HG03097 (cell line): ENCODE results near the gene CDK16.

Source experiments
- ATAC-seq: cut with Tn5 transposase; IDR thresholded peaks from one replicate; pipeline ENCODE4 v1.9.1; 2021; ENCODE audit not compliant: unreplicated experiment, low FRiP score

CDK16 gene

DNA sequence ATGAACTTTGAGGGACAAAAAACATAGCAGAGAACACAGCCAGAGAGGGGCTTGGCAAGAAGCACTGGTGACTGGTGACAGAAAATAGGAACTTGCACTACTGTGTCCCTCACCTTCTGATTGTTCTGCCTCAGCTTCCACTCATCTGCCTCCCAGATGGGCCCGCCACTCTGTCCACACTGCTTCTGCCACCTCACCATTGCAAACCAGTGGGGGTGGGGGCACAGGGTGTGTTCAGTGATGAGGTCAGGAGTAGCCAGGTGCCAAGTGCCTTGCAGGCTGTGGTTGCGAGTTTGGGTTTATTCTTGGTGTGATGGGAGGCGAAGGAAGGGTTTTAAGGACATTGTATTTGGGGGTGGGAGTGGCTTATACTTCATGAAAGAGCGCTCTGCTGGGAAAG is 34.0 kb upstream of the CDK16 start:
- ATAC-seq: no peak

DNA sequence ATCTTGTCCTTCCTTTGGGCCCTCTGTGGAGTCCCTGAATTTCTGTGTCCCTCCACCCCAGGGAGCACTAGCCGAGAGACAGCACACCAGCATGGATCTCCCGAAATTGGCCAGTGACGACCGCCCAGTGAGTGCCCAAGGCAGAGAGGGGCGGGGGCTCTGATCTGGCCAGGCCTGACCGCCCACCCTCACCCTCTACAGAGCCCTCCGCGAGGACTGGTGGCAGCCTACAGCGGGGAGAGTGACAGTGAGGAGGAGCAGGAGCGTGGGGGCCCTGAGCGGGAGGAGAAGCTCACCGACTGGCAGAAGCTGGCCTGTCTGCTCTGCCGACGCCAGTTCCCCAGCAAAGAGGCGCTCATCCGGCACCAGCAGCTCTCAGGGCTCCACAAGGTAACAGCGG is 33.2 kb upstream of the CDK16 start:
- ATAC-seq: no peak

- no peak for ATAC-seq
These were observed 32.3 kb upstream of the CDK16 start for GRCh38 chrX:47186096-47186740.

DNA sequence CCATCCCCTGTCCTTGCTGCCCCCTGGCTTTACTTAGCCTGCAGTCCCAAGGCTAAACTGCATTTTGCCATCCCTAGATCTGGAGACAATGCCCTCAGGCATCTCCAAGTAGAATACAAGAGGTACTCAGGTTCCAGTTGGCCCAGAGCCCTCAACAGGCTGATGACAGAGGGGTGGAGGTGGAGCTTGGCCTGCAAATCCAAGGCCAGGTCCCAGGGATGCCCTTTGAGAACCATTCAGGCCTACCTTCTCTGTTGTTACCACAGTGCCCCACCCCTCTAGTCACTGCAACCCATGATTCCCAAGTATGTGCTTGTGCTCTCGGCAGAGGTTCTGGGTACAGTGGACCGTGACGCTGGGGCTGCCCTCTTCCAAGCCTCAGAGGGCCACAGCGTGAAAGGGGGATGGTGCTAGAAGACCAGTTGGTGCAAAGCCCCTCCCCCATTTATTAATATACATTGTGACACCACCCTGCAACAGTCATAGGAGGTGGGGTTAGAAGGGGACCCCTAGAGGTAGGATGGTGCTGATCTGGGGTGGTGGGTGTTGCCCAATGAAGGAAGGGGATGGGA is 31.3 kb upstream of the CDK16 start:
- no peak for ATAC-seq

DNA sequence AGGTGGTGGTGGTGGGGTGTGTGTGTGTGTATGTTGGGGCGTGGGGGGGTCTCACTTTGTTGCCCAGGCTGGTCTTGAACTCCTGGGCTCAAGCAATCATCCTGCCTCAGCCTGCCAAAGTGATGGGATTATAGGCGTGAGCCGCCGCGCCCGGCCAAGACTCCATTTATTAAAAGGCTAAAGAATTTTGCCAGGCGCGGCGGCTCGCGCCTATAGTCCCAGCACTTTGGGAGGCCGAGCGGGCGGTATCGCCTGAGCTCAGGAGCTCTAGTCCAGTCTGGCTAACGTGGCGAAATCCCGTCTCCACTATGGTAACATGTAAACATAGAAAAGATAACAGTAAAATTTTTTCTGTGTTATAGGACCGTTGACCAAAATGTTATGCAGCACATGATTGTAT is 28.6 kb upstream of the CDK16 start:
- ATAC-seq: no peak

DNA sequence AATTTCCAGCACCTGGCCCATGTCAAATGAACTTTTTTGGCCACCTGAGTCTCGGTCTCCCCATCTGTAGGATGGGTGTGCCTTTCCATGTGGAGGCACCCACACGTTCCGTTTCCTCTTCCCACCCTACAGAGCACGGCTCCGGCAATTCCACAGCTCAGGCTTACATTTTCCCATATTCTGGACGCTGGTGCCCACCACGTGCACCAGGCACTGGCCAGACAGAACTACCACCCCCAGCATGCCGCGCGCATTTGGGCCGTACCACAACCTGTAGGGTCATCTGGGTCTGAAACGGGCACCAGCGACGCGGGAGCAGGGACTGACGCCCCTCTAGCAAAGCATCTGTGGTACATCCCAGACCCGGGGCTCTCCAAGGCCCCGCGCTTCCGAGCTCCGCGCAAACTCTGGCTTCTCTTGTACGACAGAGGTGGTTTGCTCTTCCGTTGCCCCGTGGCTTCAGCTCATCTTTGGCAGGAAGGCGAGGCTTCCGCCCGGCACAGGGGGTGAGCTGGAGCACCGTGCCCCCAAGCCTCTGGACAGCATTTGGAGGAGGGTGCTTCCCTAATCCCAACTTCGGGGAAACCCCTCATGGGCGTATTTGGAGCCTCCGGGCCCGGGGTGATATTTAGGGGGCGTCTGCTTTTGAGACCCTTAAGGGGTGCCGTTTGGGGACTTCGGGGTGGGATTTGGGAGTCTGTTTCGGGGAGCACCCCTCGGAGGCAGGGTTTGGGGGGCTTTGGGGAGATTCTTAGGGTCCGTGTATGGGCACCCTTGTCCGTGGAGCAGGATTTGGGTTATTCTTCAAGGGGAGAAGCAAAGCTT is 27.8 kb upstream of the CDK16 start:
- peak; percentile 43 for ATAC-seq

GRCh38 chrX:47191331-47191730 is 27.1 kb upstream of the CDK16 start:
- no peak for ATAC-seq

DNA sequence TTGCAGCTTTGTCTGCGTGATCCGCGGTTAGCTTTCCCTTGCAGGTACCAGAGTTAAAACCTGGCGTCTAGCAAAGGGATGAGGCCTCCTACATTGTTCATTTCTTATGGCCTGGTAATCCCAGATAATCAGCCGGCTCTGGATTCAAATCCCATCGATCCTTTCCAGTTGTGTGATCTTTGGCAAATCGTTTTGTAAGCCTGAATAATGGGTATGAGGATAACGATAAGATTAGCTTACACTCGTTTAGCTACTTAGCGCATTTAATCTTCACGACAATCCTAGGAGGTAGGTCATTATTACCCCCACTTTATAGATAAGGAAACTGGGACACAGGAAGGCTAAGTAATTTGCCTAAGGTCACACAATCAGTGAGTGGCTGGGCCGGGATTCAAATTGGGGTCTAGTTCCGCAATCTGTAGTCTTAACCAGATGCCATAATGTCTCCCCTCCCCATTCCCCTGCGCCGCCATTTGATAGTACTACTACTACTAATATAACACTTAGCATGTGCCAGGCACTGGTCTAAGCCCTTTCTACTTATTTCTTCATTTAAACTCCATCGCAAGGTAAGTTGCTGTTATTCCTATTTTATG is 26.6 kb upstream of the CDK16 start:
- ATAC-seq: no peak

GRCh38 chrX:47193475-47194193 is 24.8 kb upstream of the CDK16 start, which contains the start of gene UBA1:
Gene UBA1, plus strand, starts transcription at chrX:47193829. Its CDS starts 4,974 bp downstream, at chrX:47198803.
- ATAC-seq: peak; percentile 84

DNA sequence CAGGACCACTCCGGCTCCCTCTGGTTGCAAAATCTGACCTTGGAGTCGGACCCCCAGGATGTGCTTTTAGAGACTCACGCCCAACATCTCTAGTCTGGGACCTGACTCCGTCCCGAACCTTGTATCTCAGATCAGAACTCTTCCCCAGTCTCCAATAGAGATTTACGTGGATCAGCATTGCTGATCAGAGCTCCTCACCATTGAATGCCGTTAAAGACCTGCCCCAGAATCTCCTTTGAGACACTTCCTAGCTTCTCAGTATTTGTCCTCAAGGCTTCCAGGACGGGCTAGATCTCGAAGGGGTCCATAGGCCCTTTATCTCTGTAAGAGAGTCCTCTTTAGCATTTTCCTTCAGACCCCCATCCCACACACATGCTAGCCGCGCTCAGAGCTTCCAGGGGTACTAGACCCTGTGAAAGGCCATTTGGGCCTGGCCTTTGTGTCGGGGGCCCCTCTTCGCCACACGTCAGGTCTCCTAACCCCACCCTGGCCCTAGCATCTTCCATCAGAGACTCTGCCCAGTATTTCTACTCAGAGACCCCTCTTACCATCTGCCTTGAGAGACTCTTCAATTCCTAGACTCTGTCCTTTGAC is 24.2 kb upstream of the CDK16 start:
- ATAC-seq: no peak

DNA sequence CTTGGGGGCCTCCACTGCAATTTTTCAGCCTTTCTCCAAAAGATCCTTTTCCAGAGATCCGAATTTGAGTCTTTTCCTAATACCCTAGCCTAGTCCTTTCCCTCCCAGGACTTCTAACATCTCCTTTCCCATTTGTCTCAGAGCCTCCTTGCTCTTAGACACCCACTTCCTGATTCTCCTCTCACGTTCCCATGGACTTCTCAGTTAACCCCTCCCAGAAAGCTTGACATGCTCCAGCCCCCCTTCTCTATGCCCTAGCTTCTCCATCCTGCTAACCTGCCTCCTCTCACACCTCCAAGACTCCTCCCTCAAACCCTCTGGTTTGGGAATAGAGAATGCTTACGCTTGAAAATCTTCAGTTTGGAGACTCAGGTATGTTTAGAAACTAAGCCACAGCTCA is 22.4 kb upstream of the CDK16 start:
- ATAC-seq: no peak

DNA sequence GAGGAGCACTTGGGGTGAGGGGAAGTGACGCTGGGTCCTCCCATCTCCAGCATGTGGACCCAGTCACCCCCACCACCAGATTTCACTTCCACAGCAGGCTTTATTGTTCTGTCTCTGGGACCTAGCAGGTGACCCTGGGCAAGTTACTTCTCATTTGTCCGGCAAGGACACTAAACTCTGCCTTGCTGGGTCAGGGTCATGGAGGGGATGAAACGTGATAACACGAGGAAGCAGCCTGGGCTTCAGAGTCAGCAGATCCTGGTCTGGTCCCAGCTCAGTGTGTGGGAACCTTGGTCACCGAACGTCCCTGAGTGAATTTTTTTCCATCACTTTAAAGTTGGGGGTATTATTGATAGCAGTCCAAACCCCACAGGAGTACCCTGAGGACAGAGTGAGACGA is 21.0 kb upstream of the CDK16 start:
- no peak for ATAC-seq

DNA sequence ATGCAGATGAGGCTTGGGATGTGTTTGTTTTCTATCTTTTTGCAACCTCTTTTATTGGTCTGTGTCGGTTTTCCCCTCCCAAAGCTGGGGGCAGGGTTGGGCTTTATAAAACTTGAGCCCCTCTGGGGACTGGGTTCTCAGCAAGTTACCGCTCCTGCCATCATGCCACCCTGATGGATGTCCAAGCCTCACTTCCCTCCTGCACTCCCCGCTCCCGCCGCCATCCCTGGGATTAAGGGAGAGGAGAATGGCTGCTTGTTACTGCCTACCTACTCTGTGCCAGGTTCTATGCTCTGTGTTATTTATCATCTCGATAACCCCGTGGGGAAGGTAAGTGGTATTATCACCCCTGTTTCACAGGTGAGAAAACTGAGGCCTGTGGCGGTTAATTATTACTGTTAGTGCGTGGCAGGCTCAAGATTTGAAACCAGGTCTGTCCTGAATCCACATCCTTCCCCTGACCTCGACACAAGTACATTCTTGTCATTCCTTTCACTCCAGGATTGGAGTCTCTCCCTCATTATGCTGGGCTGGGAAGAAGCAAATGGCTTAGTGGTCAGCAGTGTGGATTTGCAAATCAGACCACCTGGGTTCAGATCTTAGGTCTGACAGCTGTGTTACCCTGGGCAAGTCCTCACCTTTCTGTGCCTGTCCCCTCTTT is 20.3 kb upstream of the CDK16 start:
- ATAC-seq: no peak

- ATAC-seq: no peak
These were observed 19.8 kb upstream of the CDK16 start for GRCh38 chrX:47198687-47199080.

- no peak for ATAC-seq
These were observed 19.2 kb upstream of the CDK16 start for GRCh38 chrX:47199286-47199685.

DNA sequence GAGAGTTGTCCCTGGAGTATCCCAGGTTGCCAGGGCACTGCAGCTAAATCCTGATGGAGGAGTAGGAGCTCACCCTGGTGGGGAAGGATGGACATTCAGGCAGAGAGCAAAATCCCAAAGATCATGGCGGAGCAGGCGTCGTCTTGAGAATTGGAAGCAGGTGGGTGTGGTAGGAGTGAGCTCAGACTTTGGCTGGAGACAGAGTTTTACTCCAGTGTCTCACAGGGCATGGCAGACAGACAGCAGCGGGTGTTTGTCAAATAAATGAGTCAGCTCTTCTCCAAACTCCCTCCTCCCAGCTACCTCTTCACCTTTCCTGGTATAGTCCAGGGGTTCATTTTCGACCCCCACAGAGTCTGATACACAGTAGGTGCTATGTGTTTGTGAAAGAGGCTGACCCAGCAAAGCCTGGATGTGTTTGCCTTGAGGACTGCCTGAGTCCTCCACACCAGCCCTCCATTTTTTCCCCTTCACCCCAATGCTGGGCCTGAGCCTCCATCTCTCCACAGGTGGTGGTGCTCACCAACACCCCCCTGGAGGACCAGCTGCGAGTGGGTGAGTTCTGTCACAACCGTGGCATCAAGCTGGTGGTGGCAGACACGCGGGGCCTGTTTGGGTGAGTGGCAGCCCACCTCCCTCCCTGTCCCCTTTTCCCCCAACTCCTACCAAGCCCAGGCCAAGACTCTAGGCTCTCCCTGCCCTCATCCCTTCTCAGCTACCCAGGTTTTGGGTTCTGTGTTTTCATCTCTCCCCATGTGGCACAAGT is 17.9 kb upstream of the CDK16 start:
- ATAC-seq: no peak

- ATAC-seq: no peak
These were observed 17.0 kb upstream of the CDK16 start for GRCh38 chrX:47201345-47201944.

DNA sequence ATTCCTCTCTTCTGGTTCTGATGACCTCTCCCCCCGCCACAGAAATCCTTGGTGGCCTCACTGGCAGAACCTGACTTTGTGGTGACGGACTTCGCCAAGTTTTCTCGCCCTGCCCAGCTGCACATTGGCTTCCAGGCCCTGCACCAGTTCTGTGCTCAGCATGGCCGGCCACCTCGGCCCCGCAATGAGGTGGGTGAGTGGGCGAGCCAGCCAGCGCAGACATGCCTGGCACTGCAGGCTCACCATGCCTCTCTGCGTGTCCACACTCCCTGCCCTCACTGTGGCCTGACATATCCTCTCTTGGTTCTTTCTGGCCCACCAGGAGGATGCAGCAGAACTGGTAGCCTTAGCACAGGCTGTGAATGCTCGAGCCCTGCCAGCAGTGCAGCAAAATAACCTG is 16.2 kb upstream of the CDK16 start:
- no peak for ATAC-seq

GRCh38 chrX:47202877-47203276 is 15.6 kb upstream of the CDK16 start:
- no peak for ATAC-seq
